ENCODE results near the gene MGLL. TPM values are rescaled to one million over a fixed set of nuclear protein-coding genes. Genes with fewer than 3 reads are reported as not detected.
A peak's percentile ranks its signal among the peaks of the same experiment; 100 is the strongest.

Gene MGLL
- total and polyA plus RNA-seq, 4 donors: 25.5 to 48.6 (median 37.9) TPM

- no peak for DNase-seq (ENCODE audit: low read depth in 4 of 6, low spot score in 6 of 6)
- WGBS (ENCODE audit: insufficient coverage): 72% methylated on average over 11 of the region's 11 CpGs
- Histone ChIP-seq H3K27ac (ENCODE audit: low read depth, low read length) (peak overlapping the region; percentile 52), H3K36me3 (ENCODE audit: control insufficient read depth, insufficient read depth, low read length) (peaks cover 16% of the 10 kb centered on the region), H3K4me3 (ENCODE audit: low read depth, low read length) (no peak overlapping the region), H3K27me3 (ENCODE audit: control insufficient read depth, insufficient read depth, low read length) (no peaks in the 10 kb centered on the region), H3K9me3 (ENCODE audit: control insufficient read depth, insufficient read depth, low read length) (peaks cover 5% of the 10 kb centered on the region), H3K4me1 (ENCODE audit: control insufficient read depth, insufficient read depth, low read length) (peaks cover 54% of the 10 kb centered on the region)
These were observed 120.9 kb downstream of the MGLL start for GRCh38 chr3:127701280-127701911.

GRCh38 chr3:127700406-127700805, 121.9 kb downstream of the MGLL start:
- no peak for DNase-seq (ENCODE audit: low read depth in 4 of 6, low spot score in 6 of 6)

GRCh38 chr3:127699416-127700300, 122.7 kb downstream of the MGLL start:
- no peak overlapping the region for H3K4me3 ChIP-seq (ENCODE audit: low read depth, low read length)
- peaks cover 3% of the 10 kb centered on the region for H3K9me3 ChIP-seq (ENCODE audit: control insufficient read depth, insufficient read depth, low read length)
- WGBS (ENCODE audit: insufficient coverage): 82% methylated on average over 5 of the region's 9 CpGs
- H3K36me3 ChIP-seq (ENCODE audit: control insufficient read depth, insufficient read depth, low read length): peaks cover 22% of the 10 kb centered on the region
- DNase-seq (ENCODE audit: low read depth in 4 of 6, low spot score in 6 of 6): no peak
- H3K4me1 ChIP-seq (ENCODE audit: control insufficient read depth, insufficient read depth, low read length): peaks cover 62% of the 10 kb centered on the region
- peak overlapping the region; percentile 91 for H3K27ac ChIP-seq (ENCODE audit: low read depth, low read length)
- no peaks in the 10 kb centered on the region for H3K27me3 ChIP-seq (ENCODE audit: control insufficient read depth, insufficient read depth, low read length)

More at GRCh38 chr3:127700406-127700805, 121.9 kb downstream of the MGLL start:
- Histone ChIP-seq H3K36me3 (ENCODE audit: control insufficient read depth, insufficient read depth, low read length) (peaks cover 18% of the 10 kb centered on the region), H3K9me3 (ENCODE audit: control insufficient read depth, insufficient read depth, low read length) (peaks cover 5% of the 10 kb centered on the region), H3K4me3 (ENCODE audit: low read depth, low read length) (no peak overlapping the region), H3K4me1 (ENCODE audit: control insufficient read depth, insufficient read depth, low read length) (peaks cover 60% of the 10 kb centered on the region), H3K27me3 (ENCODE audit: control insufficient read depth, insufficient read depth, low read length) (no peaks in the 10 kb centered on the region), H3K27ac (ENCODE audit: low read depth, low read length) (peak overlapping the region; percentile 91)
- WGBS (ENCODE audit: insufficient coverage): 65% methylated on average over 5 of the region's 5 CpGs

GRCh38 chr3:127698691-127699415, 123.5 kb downstream of the MGLL start:
- H3K9me3 ChIP-seq (ENCODE audit: control insufficient read depth, insufficient read depth, low read length): peaks cover 2% of the 10 kb centered on the region
- 75% methylated on average over 3 of the region's 6 CpGs for WGBS (ENCODE audit: insufficient coverage)
- no peaks in the 10 kb centered on the region for H3K27me3 ChIP-seq (ENCODE audit: control insufficient read depth, insufficient read depth, low read length)
- peak overlapping the region; percentile 91 for H3K27ac ChIP-seq (ENCODE audit: low read depth, low read length)
- peaks cover 63% of the 10 kb centered on the region for H3K4me1 ChIP-seq (ENCODE audit: control insufficient read depth, insufficient read depth, low read length)
- peaks cover 23% of the 10 kb centered on the region for H3K36me3 ChIP-seq (ENCODE audit: control insufficient read depth, insufficient read depth, low read length)
- peak in 1 of 6 donors; percentile 64 for DNase-seq (ENCODE audit: low read depth in 4 of 6, low spot score in 6 of 6)
- H3K4me3 ChIP-seq (ENCODE audit: low read depth, low read length): no peak overlapping the region

GRCh38 chr3:127698286-127698685, 124.0 kb downstream of the MGLL start:
- peak overlapping the region; percentile 91 for H3K27ac ChIP-seq (ENCODE audit: low read depth, low read length)
- peaks cover 63% of the 10 kb centered on the region for H3K4me1 ChIP-seq (ENCODE audit: control insufficient read depth, insufficient read depth, low read length)
- no peaks in the 10 kb centered on the region for H3K27me3 ChIP-seq (ENCODE audit: control insufficient read depth, insufficient read depth, low read length)
- WGBS (ENCODE audit: insufficient coverage): 84% methylated on average over 3 of the region's 3 CpGs
- H3K4me3 ChIP-seq (ENCODE audit: low read depth, low read length): no peak overlapping the region
- H3K9me3 ChIP-seq (ENCODE audit: control insufficient read depth, insufficient read depth, low read length): no peaks in the 10 kb centered on the region
- H3K36me3 ChIP-seq (ENCODE audit: control insufficient read depth, insufficient read depth, low read length): peaks cover 25% of the 10 kb centered on the region
- peak in 1 of 6 donors; percentile 40 for DNase-seq (ENCODE audit: low read depth in 4 of 6, low spot score in 6 of 6)

- Histone ChIP-seq H3K9me3 (ENCODE audit: control insufficient read depth, insufficient read depth, low read length) (no peaks in the 10 kb centered on the region), H3K27ac (ENCODE audit: low read depth, low read length) (peak overlapping the region; percentile 91), H3K4me3 (ENCODE audit: low read depth, low read length) (no peak overlapping the region), H3K27me3 (ENCODE audit: control insufficient read depth, insufficient read depth, low read length) (no peaks in the 10 kb centered on the region), H3K4me1 (ENCODE audit: control insufficient read depth, insufficient read depth, low read length) (peaks cover 63% of the 10 kb centered on the region), H3K36me3 (ENCODE audit: control insufficient read depth, insufficient read depth, low read length) (peaks cover 31% of the 10 kb centered on the region)
- DNase-seq (ENCODE audit: low read depth in 4 of 6, low spot score in 6 of 6): peak in 5 of 6 donors; percentile 67 to 96 (median 77)
- 28% methylated on average over 13 of the region's 16 CpGs for WGBS (ENCODE audit: insufficient coverage)
These were observed 124.6 kb downstream of the MGLL start for GRCh38 chr3:127697551-127698240.

GRCh38 chr3:127694467-127695215, 127.7 kb downstream of the MGLL start:
- peaks cover 45% of the 10 kb centered on the region for H3K36me3 ChIP-seq (ENCODE audit: control insufficient read depth, insufficient read depth, low read length)
- no peaks in the 10 kb centered on the region for H3K9me3 ChIP-seq (ENCODE audit: control insufficient read depth, insufficient read depth, low read length)
- peaks cover 59% of the 10 kb centered on the region for H3K4me1 ChIP-seq (ENCODE audit: control insufficient read depth, insufficient read depth, low read length)
- H3K4me3 ChIP-seq (ENCODE audit: low read depth, low read length): no peak overlapping the region
- no peak overlapping the region for H3K27ac ChIP-seq (ENCODE audit: low read depth, low read length)
- WGBS (ENCODE audit: insufficient coverage): 81% methylated on average over 17 of the region's 17 CpGs
- H3K27me3 ChIP-seq (ENCODE audit: control insufficient read depth, insufficient read depth, low read length): peaks cover 2% of the 10 kb centered on the region
- DNase-seq (ENCODE audit: low read depth in 4 of 6, low spot score in 6 of 6): peak in 2 of 6 donors; percentile 57 to 62

GRCh38 chr3:127693336-127693843, 128.9 kb downstream of the MGLL start:
- H3K27ac ChIP-seq (ENCODE audit: low read depth, low read length): no peak overlapping the region
- no peaks in the 10 kb centered on the region for H3K9me3 ChIP-seq (ENCODE audit: control insufficient read depth, insufficient read depth, low read length)
- no peak overlapping the region for H3K4me3 ChIP-seq (ENCODE audit: low read depth, low read length)
- no peak for DNase-seq (ENCODE audit: low read depth in 4 of 6, low spot score in 6 of 6)
- H3K27me3 ChIP-seq (ENCODE audit: control insufficient read depth, insufficient read depth, low read length): peaks cover 2% of the 10 kb centered on the region
- peaks cover 62% of the 10 kb centered on the region for H3K4me1 ChIP-seq (ENCODE audit: control insufficient read depth, insufficient read depth, low read length)
- WGBS (ENCODE audit: insufficient coverage): 73% methylated on average over 7 of the region's 7 CpGs
- H3K36me3 ChIP-seq (ENCODE audit: control insufficient read depth, insufficient read depth, low read length): peaks cover 51% of the 10 kb centered on the region

All from spinal cord (tissue), 10 donors.